Duodenal mucosa (tissue), 2 donors: ENCODE data around the gene MNT.

Experiments used
- H3K27ac ChIP-seq: one replicate; pipeline ENCODE4 v1.7.0; 2013; ENCODE audit warnings: low read depth, low read length
- H3K27me3 ChIP-seq, 2 donors: one replicate each; pipeline ENCODE4 v1.7.0; 2013; ENCODE audit warnings: low read length in 2 of 2, control low read depth in 1 of 2; ENCODE audit not compliant: insufficient read depth in 2 of 2, control insufficient read depth in 1 of 2
- H3K36me3 ChIP-seq, 2 donors: one replicate each; pipeline ENCODE4 v1.7.0; 2013; ENCODE audit warnings: low read length in 2 of 2, control low read depth in 1 of 2; ENCODE audit not compliant: insufficient read depth in 2 of 2, control insufficient read depth in 1 of 2
- H3K4me1 ChIP-seq, 2 donors: one replicate each; pipeline ENCODE4 v1.7.0; 2013; ENCODE audit warnings: low read length in 2 of 2, control low read depth in 1 of 2; ENCODE audit not compliant: insufficient read depth in 2 of 2, control insufficient read depth in 1 of 2
- H3K4me3 ChIP-seq, 2 donors: one replicate each; pipeline ENCODE4 v1.7.0; 2013; ENCODE audit warnings: low read length in 2 of 2, low read depth in 1 of 2
- H3K9ac ChIP-seq, 2 donors: one replicate each; pipeline ENCODE4 v1.7.0; 2013; ENCODE audit warnings: low read length in 2 of 2, low read depth in 1 of 2
- H3K9me3 ChIP-seq, 2 donors: one replicate each; pipeline ENCODE4 v1.7.0; 2013; ENCODE audit warnings: low read length in 2 of 2, control low read depth in 1 of 2; ENCODE audit not compliant: control insufficient read depth in 1 of 2

Gene MNT

GRCh38 chr17:2403044-2403443 is 2.2 kb upstream of the MNT start:
- Histone ChIP-seq H3K27ac (no peak overlapping the region), H3K4me1 (peaks cover 57 to 60% of the 10 kb centered on the region in 2 donors), H3K4me3 (peak overlapping the region in 1 of 2 donors; percentile 74), H3K9me3 (no peaks in the 10 kb centered on the region), H3K9ac (peak overlapping the region in 1 of 2 donors; percentile 21), H3K36me3 (no peaks in the 10 kb centered on the region), H3K27me3 (no peaks in the 10 kb centered on the region)

- peak overlapping the region; percentile 99 for H3K27ac ChIP-seq
Observed at GRCh38 chr17:2402544-2402943, 1.7 kb upstream of the MNT start.

GRCh38 chr17:2401426-2402221 is 764 bp upstream of the MNT start:
- Histone ChIP-seq H3K36me3 (no peaks in the 10 kb centered on the region), H3K4me3 (peak overlapping the region; percentile 84 to 96), H3K27me3 (no peaks in the 10 kb centered on the region), H3K9ac (peak overlapping the region; percentile 91), H3K27ac (peak overlapping the region; percentile 99), H3K4me1 (peaks cover 61 to 62% of the 10 kb centered on the region in 2 donors), H3K9me3 (no peaks in the 10 kb centered on the region)

More at GRCh38 chr17:2402544-2402943, 1.7 kb upstream of the MNT start:
- peak overlapping the region; percentile 72 to 91 for H3K9ac ChIP-seq
- H3K27me3 ChIP-seq: no peaks in the 10 kb centered on the region
- H3K4me1 ChIP-seq: peaks cover 58 to 61% of the 10 kb centered on the region in 2 donors
- H3K36me3 ChIP-seq: no peaks in the 10 kb centered on the region
- no peaks in the 10 kb centered on the region for H3K9me3 ChIP-seq
- peak overlapping the region; percentile 74 for H3K4me3 ChIP-seq

GRCh38 chr17:2400474-2400866 is 390 bp downstream of the MNT start:
- Histone ChIP-seq H3K4me3 (peak overlapping the region; percentile 95 to 96), H3K4me1 (peaks cover 61 to 62% of the 10 kb centered on the region in 2 donors), H3K36me3 (no peaks in the 10 kb centered on the region), H3K9ac (peak overlapping the region; percentile 96 to 97), H3K9me3 (no peaks in the 10 kb centered on the region), H3K27me3 (no peaks in the 10 kb centered on the region), H3K27ac (peak overlapping the region; percentile 99)

GRCh38 chr17:2399572-2400473 is 1.0 kb downstream of the MNT start:
- no peaks in the 10 kb centered on the region for H3K36me3 ChIP-seq
- peaks cover 61 to 62% of the 10 kb centered on the region in 2 donors for H3K4me1 ChIP-seq
- peak overlapping the region; percentile 99 for H3K27ac ChIP-seq
- H3K9ac ChIP-seq: peak overlapping the region; percentile 97 to 99
- peak overlapping the region; percentile 95 to 96 for H3K4me3 ChIP-seq
- no peaks in the 10 kb centered on the region for H3K27me3 ChIP-seq
- H3K9me3 ChIP-seq: no peaks in the 10 kb centered on the region

- H3K27me3 ChIP-seq: no peaks in the 10 kb centered on the region
- peak overlapping the region; percentile 95 to 96 for H3K4me3 ChIP-seq
- peak overlapping the region; percentile 97 to 99 for H3K9ac ChIP-seq
- peaks cover 61 to 62% of the 10 kb centered on the region in 2 donors for H3K4me1 ChIP-seq
- H3K9me3 ChIP-seq: no peaks in the 10 kb centered on the region
- no peaks in the 10 kb centered on the region for H3K36me3 ChIP-seq
- peak overlapping the region; percentile 99 for H3K27ac ChIP-seq
Observed at GRCh38 chr17:2398655-2399571, 1.9 kb downstream of the MNT start.

GRCh38 chr17:2398182-2398581 is 2.7 kb downstream of the MNT start:
- Histone ChIP-seq H3K4me3 (peak overlapping the region in 1 of 2 donors; percentile 60), H3K27ac (peak overlapping the region; percentile 99), H3K27me3 (no peaks in the 10 kb centered on the region), H3K9me3 (no peaks in the 10 kb centered on the region), H3K36me3 (no peaks in the 10 kb centered on the region), H3K4me1 (peaks cover 55 to 57% of the 10 kb centered on the region in 2 donors), H3K9ac (peak overlapping the region; percentile 51 to 85)

- Histone ChIP-seq H3K4me1 (peaks cover 48 to 51% of the 10 kb centered on the region in 2 donors), H3K27ac (peak overlapping the region; percentile 99), H3K9me3 (no peaks in the 10 kb centered on the region), H3K4me3 (peak overlapping the region in 1 of 2 donors; percentile 55), H3K36me3 (no peaks in the 10 kb centered on the region), H3K9ac (peak overlapping the region; percentile 85), H3K27me3 (no peaks in the 10 kb centered on the region)
Observed at GRCh38 chr17:2397247-2398171, 3.4 kb downstream of the MNT start.
